ENCODE measurements around the gene ZNF512B. TPM values are rescaled to one million over a fixed set of nuclear protein-coding genes. Genes with fewer than 3 reads are reported as not detected.

ZNF512B gene
- total RNA-seq, 1 experiment from 2014 or later = 10.3 TPM

DNA sequence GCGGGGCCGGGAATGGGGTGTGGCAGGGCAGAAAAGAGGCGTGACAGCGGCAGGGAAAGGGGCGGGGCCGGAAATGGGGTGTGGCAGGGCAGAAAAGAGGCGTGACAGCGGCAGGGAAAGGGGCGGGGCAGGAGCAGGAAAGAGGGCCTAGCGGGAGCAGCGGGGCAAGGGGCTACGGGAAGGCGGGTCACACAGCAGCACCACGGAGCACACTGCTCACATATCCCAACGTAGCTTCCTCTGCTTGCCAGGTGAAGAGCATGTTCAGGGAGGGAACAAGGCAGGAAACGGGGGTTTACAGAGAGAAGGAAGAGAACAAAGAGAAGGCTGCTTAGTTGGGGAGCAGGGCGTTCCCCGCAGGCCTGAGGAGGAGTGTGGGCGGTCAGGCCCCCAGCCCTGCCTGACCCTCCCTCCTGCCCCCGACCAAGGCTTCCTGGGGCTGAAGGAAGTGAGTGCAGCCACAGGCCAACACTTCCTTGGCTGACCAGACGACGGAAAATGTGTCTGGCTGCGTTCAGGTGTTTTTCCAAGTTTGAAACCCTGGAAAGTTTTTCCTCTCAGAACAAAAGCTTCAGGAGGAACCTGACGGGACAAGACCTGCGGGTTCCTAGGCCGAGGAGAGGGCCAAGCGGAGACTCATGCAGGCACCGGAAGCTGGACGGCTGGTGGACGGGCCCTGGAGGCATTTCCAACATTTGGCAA is 27.3 kb downstream of the ZNF512B start:
- no peaks in the 10 kb centered on the region for H3K27me3 ChIP-seq (ENCODE audit: insufficient read depth, low read length)
- intact Hi-C loops (cut with micrococcal nuclease) = no loop called here
- ChIA-PET POLR2A (no interaction called here), RAD21 (ENCODE audit: low non-redundant PET in 1 of 2, low total read pairs in 2 of 2, uncharacterized antibody in 2 of 2, unreplicated experiment in 2 of 2) (no interaction called here), CTCF (interaction anchor here (0.7 kb wide), 1 partner anchor 404 kb away, joined by 3 read pairs; no protein-coding TSS in a partner anchor)
- no peak overlapping the region for H2AFZ ChIP-seq (ENCODE audit: low read depth, low read length, poor library complexity, severe bottlenecking)
- H3K9me3 ChIP-seq (ENCODE audit: control insufficient read depth in 1 of 2, insufficient read depth in 1 of 2, low read depth in 1 of 2, low read length in 2 of 2) = no peaks in the 10 kb centered on the region
- H3K9ac ChIP-seq (ENCODE audit: low read length) = no peak overlapping the region
- peak overlapping the region; percentile 41 for H3K27ac ChIP-seq (ENCODE audit: low read depth, low read length)
- no peak for DNase-seq (ENCODE audit: low read depth, low spot score)
- no peaks in the 10 kb centered on the region for H3K9me2 ChIP-seq (ENCODE audit: insufficient read depth)
- H3K36me3 ChIP-seq (ENCODE audit: control insufficient read depth in 1 of 2, insufficient read depth in 2 of 2, low read length in 2 of 2) = peaks cover 16 to 41% of the 10 kb centered on the region in 2 experiments; a peak in 3 of 4 replicates
- TF ChIP-seq POLR2AphosphoS5 (IDR thresholded peaks at IDR 0.05; ENCODE audit: low read depth, low read length) (0 out of 2 replicates have a peak, but pooled peaks have one; percentile 11), ELF1 (IDR thresholded peaks at IDR 0.05; ENCODE audit: borderline replicate concordance, low read depth) (no peak), ZNF274 (IDR thresholded peaks at IDR 0.05; ENCODE audit: low read depth, low read length) (no peak)
- TF ChIP-seq, protein P1, sequence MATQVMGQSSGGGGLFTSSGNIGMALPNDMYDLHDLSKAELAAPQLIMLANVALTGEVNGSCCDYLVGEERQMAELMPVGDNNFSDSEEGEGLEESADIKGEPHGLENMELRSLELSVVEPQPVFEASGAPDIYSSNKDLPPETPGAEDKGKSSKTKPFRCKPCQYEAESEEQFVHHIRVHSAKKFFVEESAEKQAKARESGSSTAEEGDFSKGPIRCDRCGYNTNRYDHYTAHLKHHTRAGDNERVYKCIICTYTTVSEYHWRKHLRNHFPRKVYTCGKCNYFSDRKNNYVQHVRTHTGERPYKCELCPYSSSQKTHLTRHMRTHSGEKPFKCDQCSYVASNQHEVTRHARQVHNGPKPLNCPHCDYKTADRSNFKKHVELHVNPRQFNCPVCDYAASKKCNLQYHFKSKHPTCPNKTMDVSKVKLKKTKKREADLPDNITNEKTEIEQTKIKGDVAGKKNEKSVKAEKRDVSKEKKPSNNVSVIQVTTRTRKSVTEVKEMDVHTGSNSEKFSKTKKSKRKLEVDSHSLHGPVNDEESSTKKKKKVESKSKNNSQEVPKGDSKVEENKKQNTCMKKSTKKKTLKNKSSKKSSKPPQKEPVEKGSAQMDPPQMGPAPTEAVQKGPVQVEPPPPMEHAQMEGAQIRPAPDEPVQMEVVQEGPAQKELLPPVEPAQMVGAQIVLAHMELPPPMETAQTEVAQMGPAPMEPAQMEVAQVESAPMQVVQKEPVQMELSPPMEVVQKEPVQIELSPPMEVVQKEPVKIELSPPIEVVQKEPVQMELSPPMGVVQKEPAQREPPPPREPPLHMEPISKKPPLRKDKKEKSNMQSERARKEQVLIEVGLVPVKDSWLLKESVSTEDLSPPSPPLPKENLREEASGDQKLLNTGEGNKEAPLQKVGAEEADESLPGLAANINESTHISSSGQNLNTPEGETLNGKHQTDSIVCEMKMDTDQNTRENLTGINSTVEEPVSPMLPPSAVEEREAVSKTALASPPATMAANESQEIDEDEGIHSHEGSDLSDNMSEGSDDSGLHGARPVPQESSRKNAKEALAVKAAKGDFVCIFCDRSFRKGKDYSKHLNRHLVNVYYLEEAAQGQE (IDR thresholded peaks at IDR 0.05; ENCODE audit: low read depth) = no peak
- H3K4me2 ChIP-seq (ENCODE audit: low read length) = no peak overlapping the region
- peaks cover 3 to 13% of the 10 kb centered on the region in 2 experiments; a peak in 2 of 4 replicates for H3K4me1 ChIP-seq (ENCODE audit: control insufficient read depth in 1 of 2, insufficient read depth in 2 of 2, low read length in 2 of 2)
- 0 out of 2 replicates have a peak, but pooled peaks have one; percentile 14 for ATAC-seq
- no peaks in the 10 kb centered on the region; the same call in 1 of the 2 replicates for H4K20me1 ChIP-seq (ENCODE audit: insufficient read depth)
- no TSS peak for BruUV-seq (replicated peaks)
- no peak overlapping the region for H3K4me3 ChIP-seq (replicated peaks in 1 of 2; ENCODE audit: low read depth in 1 of 2, low read length in 2 of 2)
- H3K79me2 ChIP-seq (ENCODE audit: insufficient read depth, low read length) = peaks cover 30% of the 10 kb centered on the region

Measured in HCT116 (cell line).